ENCODE measurements around the gene MOCS3. TPM values are rescaled to one million over a fixed set of nuclear protein-coding genes. Genes with fewer than 3 reads are reported as not detected.

MOCS3 gene
- total and polyA plus RNA-seq, 2 of the 13 experiments (the other 11 are each of a cell fraction or from before 2014, with no cell fraction given): 3.7 to 8.4 TPM

DNA sequence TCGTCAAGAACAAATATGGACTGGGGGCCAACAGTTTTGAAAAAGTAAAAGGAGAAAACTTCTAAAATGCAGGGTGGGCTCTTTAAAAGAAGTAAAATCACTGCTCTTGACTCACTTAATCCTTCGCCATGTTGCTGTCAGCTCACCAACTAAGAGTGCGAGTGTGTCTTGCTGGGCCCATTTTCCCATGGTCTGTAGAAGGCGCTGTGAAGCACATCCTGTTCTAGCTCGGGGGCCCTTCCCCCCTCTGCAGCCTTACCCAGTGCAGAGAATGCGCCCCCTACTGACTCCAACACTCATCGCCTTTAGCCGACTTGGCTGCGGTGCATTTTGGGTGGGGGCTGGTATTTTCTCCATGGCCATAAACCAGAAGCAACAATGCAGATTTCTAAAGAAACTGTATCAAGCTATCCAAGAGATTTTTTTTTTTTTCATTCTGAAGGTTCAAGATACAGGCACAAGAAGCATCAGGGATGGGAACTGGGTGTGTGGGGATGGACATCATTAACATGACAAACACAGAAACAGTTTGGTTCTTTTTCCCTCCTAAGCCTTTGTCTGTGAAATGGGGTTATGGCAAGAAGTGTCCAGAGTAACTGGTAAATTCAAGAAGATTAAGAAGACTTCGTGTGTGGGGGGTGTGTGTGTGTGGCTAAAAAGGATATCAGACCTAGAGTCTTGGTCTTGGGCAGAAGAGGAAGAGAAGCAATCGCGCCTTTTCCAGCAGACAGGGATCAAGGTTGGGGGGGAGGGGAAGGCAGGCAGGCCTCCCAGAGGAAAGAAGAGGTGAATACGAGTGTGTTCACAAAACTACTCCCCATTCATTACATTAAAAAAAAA, 29.1 kb upstream of the MOCS3 start (continued):
- TF ChIP-seq, protein P1, sequence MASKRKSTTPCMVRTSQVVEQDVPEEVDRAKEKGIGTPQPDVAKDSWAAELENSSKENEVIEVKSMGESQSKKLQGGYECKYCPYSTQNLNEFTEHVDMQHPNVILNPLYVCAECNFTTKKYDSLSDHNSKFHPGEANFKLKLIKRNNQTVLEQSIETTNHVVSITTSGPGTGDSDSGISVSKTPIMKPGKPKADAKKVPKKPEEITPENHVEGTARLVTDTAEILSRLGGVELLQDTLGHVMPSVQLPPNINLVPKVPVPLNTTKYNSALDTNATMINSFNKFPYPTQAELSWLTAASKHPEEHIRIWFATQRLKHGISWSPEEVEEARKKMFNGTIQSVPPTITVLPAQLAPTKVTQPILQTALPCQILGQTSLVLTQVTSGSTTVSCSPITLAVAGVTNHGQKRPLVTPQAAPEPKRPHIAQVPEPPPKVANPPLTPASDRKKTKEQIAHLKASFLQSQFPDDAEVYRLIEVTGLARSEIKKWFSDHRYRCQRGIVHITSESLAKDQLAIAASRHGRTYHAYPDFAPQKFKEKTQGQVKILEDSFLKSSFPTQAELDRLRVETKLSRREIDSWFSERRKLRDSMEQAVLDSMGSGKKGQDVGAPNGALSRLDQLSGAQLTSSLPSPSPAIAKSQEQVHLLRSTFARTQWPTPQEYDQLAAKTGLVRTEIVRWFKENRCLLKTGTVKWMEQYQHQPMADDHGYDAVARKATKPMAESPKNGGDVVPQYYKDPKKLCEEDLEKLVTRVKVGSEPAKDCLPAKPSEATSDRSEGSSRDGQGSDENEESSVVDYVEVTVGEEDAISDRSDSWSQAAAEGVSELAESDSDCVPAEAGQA (IDR thresholded peaks at IDR 0.05; ENCODE audit: low read depth): peak; percentile 54; the same call in 1 of the 2 replicates
- TF ChIP-seq, protein P1 (CRISPR knock-in tag; IDR thresholded peaks at IDR 0.05; ENCODE audit: borderline replicate concordance): no peak
- TF ChIP-seq ZNF556 (CRISPR knock-in tag; IDR thresholded peaks at IDR 0.05; ENCODE audit: borderline replicate concordance) (peak; percentile 99), ZNF354B (CRISPR knock-in tag; IDR thresholded peaks at IDR 0.05) (no peak), CC2D1A (CRISPR knock-in tag; IDR thresholded peaks at IDR 0.05) (no peak), ZBTB8A (CRISPR knock-in tag; IDR thresholded peaks at IDR 0.05; ENCODE audit: borderline replicate concordance, low read depth) (no peak), JUN (CRISPR knock-in tag; IDR thresholded peaks at IDR 0.05) (no peak; the same call in 1 of the 2 replicates), SSRP1 (CRISPR knock-in tag; IDR thresholded peaks at IDR 0.05) (peak; percentile 99), SATB2 (CRISPR knock-in tag; IDR thresholded peaks at IDR 0.05) (no peak), HMG20A (CRISPR knock-in tag; IDR thresholded peaks at IDR 0.05; ENCODE audit: borderline replicate concordance) (peak; percentile 46; the same call in 1 of the 2 replicates), ZNF644 (CRISPR knock-in tag; IDR thresholded peaks at IDR 0.05; ENCODE audit: low read depth) (peak; percentile 99)
- TF ChIP-seq, protein P2, sequence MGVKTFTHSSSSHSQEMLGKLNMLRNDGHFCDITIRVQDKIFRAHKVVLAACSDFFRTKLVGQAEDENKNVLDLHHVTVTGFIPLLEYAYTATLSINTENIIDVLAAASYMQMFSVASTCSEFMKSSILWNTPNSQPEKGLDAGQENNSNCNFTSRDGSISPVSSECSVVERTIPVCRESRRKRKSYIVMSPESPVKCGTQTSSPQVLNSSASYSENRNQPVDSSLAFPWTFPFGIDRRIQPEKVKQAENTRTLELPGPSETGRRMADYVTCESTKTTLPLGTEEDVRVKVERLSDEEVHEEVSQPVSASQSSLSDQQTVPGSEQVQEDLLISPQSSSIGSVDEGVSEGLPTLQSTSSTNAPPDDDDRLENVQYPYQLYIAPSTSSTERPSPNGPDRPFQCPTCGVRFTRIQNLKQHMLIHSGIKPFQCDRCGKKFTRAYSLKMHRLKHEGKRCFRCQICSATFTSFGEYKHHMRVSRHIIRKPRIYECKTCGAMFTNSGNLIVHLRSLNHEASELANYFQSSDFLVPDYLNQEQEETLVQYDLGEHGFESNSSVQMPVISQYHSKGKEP (CRISPR knock-in tag; IDR thresholded peaks at IDR 0.05): peak; percentile 66; the same call in 1 of the 2 replicates
- TF ChIP-seq, protein P3, sequence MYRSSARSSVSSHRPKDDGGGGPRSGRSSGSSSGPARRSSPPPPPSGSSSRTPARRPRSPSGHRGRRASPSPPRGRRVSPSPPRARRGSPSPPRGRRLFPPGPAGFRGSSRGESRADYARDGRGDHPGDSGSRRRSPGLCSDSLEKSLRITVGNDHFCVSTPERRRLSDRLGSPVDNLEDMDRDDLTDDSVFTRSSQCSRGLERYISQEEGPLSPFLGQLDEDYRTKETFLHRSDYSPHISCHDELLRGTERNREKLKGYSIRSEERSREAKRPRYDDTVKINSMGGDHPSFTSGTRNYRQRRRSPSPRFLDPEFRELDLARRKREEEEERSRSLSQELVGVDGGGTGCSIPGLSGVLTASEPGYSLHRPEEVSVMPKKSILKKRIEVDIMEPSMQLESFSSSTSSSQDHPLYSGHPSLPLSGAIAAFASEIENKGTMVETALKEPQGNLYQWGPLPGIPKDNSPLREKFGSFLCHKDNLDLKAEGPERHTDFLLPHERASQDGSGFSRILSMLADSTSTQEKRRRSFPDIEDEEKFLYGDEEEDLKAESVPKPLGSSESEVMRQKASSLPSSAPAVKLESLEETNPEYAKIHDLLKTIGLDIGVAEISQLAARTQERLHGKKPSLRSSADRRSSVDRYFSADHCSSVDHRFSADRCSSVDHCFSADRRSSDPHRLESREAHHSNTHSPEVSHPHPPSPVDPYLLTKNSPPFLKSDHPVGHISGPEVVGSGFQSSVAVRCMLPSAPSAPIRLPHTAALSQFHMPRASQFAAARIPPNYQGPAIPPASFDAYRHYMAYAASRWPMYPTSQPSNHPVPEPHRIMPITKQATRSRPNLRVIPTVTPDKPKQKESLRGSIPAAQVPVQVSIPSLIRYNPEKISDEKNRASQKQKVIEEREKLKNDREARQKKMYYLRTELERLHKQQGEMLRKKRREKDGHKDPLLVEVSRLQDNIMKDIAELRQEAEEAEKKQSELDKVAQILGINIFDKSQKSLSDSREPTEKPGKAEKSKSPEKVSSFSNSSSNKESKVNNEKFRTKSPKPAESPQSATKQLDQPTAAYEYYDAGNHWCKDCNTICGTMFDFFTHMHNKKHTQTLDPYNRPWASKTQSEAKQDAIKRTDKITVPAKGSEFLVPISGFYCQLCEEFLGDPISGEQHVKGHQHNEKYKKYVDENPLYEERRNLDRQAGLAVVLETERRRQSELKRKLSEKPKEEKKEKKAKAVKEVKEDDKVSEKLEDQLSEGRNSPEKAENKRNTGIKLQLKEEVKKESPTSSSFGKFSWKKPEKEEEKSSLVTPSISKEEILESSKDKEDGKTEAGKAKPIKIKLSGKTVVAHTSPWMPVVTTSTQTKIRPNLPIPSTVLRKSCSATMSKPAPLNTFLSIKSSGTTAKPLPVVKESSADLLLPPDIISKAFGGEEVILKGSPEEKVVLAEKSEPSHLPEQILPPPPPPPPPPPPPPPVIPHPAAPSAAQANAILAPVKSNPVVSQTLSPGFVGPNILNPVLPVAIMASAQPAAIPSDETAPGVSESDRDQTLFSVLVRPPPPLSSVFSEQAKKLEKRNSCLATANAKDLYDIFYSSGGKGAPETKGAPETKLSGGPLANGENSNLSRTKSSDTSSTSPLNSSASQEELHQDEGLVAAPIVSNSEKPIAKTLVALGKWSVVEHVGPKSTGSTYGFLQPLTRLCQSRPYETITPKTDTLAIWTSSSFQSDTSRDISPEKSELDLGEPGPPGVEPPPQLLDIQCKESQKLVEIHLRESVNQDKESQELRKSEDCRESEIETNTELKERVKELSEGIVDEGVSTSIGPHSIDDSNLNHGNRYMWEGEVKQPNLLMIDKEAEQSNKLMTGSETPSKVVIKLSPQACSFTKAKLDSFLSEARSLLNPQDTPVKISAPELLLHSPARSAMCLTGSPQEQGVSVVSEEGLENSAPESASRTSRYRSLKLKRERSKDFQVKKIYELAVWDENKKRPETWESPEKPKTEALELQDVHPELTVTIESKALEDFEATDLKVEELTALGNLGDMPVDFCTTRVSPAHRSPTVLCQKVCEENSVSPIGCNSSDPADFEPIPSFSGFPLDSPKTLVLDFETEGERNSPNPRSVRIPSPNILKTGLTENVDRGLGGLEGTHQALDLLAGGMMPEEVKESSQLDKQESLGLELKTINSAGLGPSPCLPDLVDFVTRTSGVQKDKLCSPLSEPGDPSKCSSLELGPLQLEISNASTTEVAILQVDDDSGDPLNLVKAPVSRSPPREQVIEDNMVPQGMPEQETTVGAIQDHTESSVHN (CRISPR knock-in tag; IDR thresholded peaks at IDR 0.05): peak; percentile 72; the same call in 1 of the 2 replicates

Data from HepG2 (cell line).